GM21360 (cell line): ENCODE results near the gene RPS2.
"Not testable (repeated sequence)": the region's sequence is repeated elsewhere in the genome, so short reads cannot be mapped to it uniquely, and the experiment has no call there.

Experiments used
- ATAC-seq: cut with Tn5 transposase; IDR thresholded peaks from one replicate; pipeline ENCODE4 v1.9.1; 2021; ENCODE audit warnings: mild to moderate bottlenecking, moderate library complexity; ENCODE audit not compliant: unreplicated experiment

RPS2 gene

DNA sequence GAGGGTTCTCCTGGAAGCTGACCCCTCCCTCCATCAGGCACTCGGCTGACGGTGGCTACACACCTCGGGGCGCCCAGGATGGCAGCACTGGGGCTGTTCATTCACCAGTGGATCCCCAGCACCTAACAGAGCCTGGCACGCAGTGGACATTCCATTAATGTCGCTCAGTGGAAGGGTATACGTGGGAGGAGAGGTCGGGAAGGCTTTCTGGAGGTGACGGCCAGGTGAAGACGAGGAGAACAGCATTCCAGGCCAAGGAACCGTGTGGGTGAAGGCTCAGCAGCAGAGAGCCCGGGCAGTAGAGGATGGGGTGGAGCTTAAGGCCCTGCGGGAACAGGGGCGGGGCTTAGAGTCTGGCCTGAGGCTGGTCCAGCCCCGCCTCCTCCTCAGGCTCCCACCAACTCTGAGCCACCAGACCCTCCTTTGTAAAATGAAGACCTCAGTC, 43.9 kb downstream of the RPS2 start:
- no peak for ATAC-seq

- ATAC-seq: not testable (repeated sequence)
Observed at GRCh38 chr16:1920122-1920521, 44.5 kb downstream of the RPS2 start.

DNA sequence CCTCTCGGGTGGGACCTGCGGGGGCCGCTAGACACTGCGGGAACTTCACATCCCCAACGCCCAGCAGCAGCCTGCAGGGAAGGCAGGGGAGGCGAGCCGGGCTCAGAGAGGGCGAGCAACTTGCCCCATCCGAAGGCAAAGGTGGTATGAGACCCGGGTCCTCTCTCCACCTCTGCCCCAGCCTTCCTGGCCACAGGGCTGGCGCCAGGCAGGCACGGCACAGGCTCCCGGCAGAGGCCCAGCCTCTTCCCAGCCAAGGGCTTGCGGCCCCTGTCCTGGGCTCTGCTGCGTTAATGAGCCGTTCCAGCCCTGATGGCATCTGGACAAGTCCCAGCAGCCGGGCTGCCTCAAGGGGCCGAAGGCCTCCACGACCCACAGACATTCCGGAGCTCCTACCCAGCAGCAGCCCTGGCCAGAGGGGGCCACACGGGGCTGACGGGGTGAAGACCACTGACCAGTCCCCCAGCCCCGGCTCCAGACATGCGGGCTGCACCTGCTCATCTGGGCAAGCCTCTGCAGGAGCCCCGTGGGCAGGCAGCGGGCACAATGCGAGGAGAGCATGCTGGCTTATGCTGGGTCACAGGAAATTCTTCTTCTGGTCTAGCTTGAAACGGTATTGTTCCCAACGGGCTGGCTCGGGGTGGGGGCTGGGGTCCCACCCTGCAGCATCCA, 45.2 kb downstream of the RPS2 start:
- ATAC-seq: no peak

GRCh38 chr16:1918351-1919326, 46.0 kb downstream of the RPS2 start, which contains the start of gene HS3ST6:
Gene HS3ST6 (minus strand): TSS chr16:1918415. CDS start chr16:1918323, 92 bp downstream.
- ATAC-seq: no peak

DNA sequence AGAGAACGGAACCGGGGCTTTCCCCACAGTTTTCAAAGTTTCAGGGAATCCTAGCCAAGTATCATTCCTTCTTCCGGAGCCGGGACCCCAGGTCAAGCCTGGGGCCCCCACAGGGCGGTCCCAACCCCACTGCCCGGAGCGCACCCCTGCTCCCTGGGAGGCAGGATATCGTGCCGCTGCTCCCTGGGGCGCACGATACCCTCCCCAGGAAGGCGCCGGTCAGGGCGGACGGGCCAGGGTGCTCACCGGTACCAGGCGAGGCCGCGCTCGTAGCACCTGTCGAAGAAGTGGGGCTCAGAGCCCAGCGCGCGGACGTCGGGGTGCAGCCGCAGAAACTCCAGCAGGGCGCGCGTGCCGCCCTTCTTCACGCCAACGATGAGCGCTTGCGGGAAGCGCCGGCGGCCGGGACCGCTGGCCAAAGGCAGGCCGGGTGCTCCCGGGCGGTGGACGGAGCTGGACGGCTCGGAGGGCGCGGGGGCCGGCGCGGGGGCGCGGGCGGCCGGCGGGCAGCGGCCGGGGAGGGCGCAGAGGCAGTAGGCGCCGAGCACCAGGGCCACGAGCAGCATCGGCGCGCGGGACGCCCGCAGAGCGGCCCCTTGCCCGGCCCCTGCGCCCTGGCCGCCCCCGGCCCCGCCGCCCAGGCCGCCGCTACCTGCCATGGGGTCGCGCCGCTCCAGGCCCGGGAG, 46.8 kb downstream of the RPS2 start:
- no peak for ATAC-seq

DNA sequence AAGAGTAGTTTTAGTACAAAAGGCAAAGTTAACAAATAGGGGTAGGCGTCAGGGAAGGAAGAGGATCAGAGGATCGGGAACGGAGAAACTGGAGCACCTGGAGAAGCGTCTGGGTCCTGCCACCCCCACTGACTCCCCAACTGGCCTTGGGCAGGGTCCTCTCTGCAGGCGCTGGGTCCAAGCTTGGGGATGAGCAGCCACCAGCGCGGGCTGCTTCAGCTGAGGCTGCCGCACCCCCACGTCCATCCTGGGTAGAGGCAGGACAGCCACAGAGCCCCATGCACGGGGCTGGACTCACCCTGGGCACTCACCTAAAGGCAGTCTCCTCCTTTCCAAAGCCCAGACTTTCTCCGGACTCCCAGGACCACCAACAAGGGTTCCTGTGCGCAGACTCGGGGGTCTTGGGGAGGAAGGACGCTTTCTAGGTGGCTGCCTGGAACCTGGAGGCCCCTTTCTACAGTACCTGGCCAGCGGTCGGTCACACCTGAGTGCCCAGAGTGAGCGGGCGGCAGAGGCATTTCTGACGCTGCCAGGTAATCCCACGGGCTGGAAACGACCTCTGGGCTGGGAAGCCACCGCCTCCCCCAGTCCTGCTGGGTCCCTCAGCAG, 47.5 kb downstream of the RPS2 start:
- no peak for ATAC-seq

DNA sequence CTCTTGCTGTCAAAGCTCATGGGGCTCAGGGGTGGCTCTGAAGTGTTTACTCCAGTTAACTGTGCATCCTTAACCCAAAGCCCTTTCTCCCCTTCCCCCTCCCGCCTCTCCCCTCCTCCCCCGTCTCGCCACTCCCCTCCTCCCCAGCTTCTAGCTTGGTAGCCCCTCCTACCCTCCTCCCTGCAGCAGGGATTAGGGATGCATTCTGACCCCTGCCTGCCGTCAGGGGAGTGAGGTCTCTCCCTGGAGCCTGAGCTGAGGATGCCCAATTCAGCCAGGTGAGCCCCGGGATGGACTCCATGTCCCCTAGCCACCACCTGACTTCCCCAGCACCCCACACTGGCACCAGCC, 48.0 kb downstream of the RPS2 start:
- ATAC-seq: no peak

DNA sequence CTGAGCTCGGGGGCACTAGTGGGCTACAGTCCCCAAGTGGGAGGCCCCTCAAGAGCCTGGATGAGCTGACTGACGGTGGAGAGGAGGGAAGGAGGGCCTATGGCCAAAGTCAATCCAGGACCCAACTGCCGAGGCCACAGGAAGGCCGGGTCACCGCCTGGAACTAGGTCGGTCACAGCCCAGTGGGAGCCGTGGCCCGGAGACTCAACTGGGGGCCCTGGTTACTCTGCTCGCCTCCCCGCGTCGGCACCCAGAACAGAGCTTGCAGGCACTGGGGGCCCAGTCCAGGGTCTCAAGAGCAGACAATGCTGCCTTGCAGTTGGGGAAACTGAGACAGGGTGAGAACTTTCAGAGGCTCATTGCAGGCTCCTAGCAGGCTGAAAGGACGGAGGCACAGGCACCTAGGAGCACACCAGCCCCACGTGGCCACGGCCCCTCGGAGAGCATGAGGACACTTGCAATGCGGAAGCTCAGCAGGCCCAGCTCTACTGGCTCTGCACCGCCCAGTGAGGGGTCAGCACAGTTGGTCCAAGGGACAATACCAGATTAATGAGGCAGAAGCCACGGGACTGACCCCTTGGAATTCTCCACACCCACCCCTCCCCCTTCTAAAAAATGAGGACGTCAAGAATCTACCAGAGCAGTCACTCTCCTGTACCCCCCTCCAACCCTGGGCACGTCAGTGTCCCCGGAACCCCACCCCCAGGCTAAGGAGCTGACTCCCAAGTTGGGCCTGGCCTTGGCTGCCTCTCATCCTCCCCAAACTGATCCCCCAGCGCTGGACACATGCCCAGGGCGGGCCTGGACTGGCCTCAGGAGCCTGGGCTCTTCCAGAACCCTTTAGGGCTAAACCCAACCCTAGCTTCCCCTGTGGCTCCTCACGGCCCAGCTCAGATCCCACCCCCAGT, 48.6 kb downstream of the RPS2 start:
- ATAC-seq: no peak

DNA sequence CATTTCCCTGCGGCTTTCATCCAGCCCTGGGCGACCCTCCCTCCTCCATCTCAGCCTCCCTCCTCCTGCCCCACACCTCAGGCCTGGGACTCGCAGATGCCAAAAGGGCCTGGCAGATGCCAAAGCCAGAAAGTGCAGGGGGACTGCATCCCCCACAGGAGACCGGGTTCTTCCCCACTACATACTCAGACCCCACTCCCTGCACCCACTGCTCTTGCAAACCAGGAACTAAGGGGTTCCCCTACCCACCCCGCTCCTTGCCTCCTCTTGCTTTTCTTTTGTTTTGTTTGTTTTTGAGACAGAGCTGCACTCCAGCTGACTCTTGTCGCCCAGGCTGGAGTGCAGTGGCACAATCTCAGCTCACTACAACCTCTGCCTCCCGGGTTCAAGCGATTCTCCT, 49.6 kb downstream of the RPS2 start:
- no peak for ATAC-seq

DNA sequence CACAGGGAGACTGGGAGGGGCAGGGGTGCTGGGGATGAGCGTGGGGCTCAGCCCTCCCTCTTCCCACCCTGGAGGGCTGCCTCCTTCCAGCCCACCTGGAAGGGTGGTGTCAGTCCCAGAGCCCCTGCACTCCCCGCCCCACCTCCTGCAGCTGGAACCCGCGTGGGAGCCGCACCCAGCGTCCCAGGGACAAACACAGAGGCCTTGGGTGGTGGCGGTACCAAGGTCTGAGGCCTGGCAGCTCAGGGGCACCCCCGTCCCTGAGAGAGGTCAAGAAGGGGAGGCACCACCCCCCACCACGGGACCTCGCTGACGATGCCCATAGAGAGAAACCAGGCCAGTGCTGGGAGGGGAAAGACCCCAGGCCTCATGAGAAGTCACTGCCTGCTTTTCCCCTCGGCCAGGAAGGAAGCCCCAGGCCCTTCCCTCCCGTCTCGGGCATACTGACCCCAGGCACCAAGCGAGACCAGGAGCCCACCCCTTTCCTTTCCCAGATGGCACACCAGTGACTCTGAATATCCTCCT, 50.5 kb downstream of the RPS2 start:
- no peak for ATAC-seq

- no peak for ATAC-seq
Observed at GRCh38 chr16:1913327-1914083, 51.1 kb downstream of the RPS2 start.

DNA sequence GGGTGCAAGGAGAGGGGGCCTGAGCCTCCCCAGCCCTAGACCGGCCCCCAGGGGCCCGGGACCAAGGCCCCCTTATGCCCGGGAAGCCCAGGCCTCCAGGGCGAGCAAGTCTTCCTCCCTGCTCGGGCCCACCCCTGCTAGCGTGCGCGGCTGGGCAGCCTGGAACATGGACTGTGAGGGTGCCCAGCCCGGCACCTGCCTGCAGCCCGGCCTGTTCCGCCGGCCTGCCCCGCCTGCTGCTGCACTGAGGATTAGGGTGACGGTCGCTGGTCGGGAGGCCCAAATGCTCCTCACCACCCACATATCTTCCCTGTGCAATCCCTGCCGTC, 52.4 kb downstream of the RPS2 start:
- no peak for ATAC-seq
